Measurements from ENCODE around the gene APOH.

DNA sequence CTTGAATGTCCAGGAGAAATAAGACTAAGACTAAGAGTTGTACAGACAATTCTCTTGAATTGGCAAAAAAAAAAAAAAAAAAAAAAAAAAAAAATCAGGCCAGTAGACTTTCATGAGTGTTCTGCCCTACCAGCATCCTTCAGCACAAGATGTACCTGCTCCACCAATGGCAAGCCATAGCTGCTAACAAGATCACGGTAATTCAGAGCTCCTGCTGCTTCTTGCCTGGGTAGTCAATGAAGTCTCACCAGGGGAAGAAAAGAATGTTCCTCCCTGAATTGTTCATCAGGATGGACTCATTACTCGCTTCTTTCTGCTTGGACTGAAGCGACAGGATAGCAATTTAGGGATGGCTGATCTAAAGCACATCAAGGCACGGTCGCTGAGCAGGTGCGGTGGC lies 31.1 kb upstream of the APOH start:
- no peak for TF ChIP-seq CTCF (conservative IDR thresholded peaks at IDR 0.05 in 1 of 2, IDR thresholded peaks at IDR 0.05 in 1 of 2; ENCODE audit: extremely low read depth in 1 of 2, insufficient read depth in 1 of 2, low read depth in 1 of 2, low read length in 2 of 2)
- TF ChIP-seq EZH2 (IDR thresholded peaks at IDR 0.05; ENCODE audit: borderline replicate concordance, low read length): no peak
